CD4-positive, alpha-beta T cell treated with Interleukin-10 for 1 hour (primary cell): ENCODE data around the gene ABHD13.
"Not testable (repeated sequence)": the region's sequence is repeated elsewhere in the genome, so short reads cannot be mapped to it uniquely, and the experiment has no call there.

Experiments used
- DNase-seq: peaks from one replicate; pipeline ENCODE4 v3.0.0-alpha.2; 2020

Gene ABHD13

GRCh38 chr13:108218044-108218974 is at the start of gene ABHD13:
Gene ABHD13 (plus strand): TSS chr13:108218392. CDS start chr13:108229219, 10,827 bp downstream.
- peak; percentile 94 for DNase-seq

- DNase-seq, result no peak
Measured at GRCh38 chr13:108168929-108169328, 49.3 kb upstream of the ABHD13 start.

DNA sequence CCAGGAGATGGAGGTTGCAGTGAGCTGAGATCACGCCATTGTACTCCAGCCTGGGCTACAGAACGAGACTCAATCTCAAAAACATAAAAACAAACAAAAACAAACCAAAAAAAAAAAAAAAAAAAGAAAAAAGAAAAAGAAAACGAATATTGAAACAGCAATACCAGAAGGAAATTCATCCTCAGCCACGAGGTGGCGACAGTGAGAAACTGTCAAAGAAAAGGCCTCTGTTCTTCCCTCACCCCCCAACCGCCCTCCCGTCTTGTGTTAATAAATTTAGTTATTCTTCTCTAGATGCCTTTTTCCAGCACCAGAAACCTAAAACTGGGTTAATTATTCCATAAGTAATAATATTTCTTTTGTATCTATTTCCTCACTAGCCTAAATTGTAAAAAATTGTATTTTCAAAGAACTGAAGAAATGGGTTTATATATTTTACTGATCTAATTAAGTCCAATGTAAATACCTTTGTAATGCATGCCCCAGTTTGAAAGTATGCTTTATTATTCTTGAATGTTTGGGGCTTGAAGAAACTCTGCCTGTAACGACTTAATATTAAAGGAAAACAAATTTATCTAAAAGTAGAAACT is 41.4 kb upstream of the ABHD13 start:
- DNase-seq, result peak; percentile 57

GRCh38 chr13:108178078-108178477 is 40.1 kb upstream of the ABHD13 start:
- no peak for DNase-seq

- no peak for DNase-seq
Measured at GRCh38 chr13:108182652-108183051, 35.5 kb upstream of the ABHD13 start.

GRCh38 chr13:108185223-108185622 is 33.0 kb upstream of the ABHD13 start:
- DNase-seq, result no peak

GRCh38 chr13:108188260-108188659 is 29.9 kb upstream of the ABHD13 start:
- DNase-seq, result no peak

DNA sequence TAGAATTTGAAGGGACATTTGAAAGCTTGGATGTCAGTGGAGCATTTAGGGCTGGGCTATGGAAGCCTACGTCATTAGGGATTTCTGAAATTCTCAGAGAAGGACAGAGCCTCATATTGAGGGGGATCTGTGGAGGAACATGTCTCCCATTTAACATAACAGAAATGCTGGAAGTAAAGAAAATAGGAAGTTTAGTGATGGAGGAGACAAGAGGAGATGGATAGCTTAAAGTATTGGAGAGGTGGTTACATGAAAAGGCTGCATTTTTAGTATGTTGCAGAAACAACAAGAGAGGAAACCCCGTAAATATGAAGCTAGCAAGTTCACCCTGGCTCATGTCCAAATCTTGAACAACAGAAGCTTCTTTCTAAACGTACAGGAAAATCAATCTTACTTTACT is 27.3 kb upstream of the ABHD13 start:
- no peak for DNase-seq

DNA sequence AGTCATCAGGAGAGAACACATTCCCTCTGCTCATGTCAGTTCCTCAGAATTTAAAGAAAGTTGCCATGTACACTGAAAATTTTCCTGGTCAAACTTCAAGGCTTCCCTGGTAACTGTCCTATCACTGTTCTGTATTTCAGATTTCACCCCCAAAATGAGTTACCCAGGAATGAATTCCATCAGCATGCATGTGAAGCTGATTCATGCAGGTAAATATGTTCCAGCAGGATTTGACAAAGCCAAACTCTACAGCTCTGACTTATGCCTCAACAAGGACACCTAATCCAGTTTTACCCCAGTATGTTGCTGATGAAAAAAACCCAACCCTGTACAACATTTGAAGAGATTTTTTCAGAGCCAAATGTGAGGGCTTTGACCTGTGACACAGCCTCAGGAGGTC is 24.4 kb upstream of the ABHD13 start:
- DNase-seq, result no peak

DNA sequence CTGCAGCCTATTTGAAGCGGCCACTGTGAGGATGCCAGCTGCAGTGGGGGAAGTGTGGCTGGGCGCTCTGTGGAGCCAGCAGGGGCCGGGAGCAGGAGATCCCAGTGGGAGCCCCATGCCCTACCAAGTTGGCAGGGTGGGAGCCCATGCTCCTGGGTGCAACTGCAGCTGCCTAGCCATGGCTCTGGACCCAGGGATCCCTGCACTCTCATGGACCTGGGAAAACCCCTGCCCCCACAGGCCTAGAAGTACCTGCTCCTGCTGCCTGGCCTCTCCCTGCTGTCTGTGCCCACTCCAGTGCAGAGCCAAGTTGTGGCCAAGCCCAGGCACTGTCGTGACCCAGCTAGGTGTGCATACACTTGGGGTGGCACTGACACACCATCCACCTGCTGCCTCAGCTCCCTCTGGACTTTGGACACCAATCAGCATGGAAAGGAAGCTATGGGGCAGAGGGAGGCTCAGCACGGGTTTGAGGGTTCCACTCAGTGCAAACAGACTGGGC is 23.7 kb upstream of the ABHD13 start:
- no peak for DNase-seq

DNA sequence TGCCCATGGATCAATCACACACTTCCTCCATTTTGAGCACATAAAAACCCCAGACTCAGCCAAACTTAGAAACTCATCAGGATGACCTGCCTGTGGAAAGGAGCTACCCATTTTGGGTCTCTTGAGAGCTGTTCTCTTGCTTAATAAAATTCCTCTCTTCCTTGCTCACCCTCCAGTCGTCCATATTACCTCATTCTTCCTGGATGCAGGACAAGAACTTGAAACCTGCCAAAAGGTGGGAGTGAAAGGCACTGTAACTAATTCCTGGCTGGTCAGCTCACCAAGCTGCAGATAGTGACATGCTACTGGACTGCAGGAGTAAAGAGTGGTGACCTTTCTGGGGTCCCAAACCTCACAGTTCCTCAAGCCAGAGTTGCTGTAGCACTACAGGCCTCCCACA is 23.0 kb upstream of the ABHD13 start:
- no peak for DNase-seq

DNA sequence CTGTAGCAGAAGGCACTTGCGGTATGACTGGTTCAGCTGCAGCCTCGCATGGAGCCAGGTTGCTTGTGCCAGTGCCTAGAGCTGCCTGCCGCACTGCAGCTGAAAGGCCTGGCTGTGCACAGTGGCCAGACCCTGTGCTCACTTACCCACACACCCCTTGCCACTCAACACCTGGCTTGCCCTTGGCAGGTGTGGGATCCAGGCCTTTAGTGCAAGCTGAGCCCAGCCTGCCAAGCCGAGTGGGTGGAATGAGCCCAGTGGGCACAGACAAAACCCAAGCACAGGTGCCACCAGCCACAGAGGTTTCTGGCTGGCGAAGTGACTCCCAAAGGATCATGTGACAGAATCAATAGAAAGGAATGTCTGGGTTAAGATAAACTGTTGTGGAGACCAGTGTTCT is 22.3 kb upstream of the ABHD13 start:
- DNase-seq, result no peak

DNA sequence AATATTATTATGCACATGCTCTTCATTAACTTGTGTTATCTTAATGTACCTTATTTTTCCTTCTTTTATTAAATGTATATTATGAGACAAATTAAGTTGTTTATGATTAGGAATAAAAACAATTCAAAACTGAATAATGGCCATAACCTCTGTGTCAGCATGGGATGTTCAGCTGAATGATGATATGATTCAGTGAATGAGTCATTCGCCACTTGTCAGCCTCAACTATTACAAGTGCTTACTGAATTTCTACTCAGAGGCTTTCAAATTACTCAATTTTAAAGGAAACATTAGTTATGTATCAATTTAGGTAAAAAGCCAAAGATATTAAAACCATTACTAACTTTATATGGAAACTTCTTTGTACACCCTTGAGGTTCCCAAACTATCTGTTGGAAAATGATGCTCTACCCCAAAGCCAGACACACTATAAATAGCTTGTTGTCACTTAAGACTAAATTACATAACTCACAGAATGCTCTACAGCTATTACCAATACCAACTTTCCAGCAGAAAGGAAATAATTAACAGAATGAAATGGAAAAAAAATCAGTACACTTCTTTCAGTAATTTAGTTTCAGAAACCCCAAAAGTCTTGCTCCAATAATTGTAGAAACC is 17.3 kb upstream of the ABHD13 start:
- no peak for DNase-seq

DNA sequence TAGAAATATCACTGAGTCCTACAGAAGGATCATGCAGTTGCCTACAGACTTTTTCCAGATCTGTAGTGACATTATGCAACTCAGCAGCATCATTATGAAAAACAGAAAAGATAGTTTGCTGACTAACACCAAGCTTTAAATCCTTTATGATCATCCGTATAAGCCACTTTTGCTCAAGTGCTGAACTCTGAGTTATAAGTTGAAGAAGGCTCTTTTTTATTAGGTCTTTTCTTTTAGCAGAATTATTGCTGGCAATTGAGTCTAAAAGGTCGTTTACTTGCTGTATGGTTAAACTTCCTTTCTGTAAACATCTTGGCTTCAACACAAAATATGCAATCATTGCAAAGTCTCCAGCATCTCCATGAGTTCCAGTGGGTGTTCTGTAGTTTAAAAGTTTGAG is 7.6 kb upstream of the ABHD13 start:
- no peak for DNase-seq

- no peak for DNase-seq
Measured at GRCh38 chr13:108212886-108213285, 5.3 kb upstream of the ABHD13 start.

GRCh38 chr13:108213946-108214345 is 4.2 kb upstream of the ABHD13 start:
- DNase-seq, result no peak

GRCh38 chr13:108214441-108215271 is 3.5 kb upstream of the ABHD13 start:
- DNase-seq, result no peak

- DNase-seq, result peak; percentile 94
Measured at GRCh38 chr13:108215436-108215835, 2.8 kb upstream of the ABHD13 start, which contains the start of gene LIG4. Gene LIG4 (minus strand): TSS chr13:108215536. CDS start chr13:108211268, 4,268 bp downstream.

GRCh38 chr13:108217307-108218043 is 717 bp upstream of the ABHD13 start:
- not testable (repeated sequence) for DNase-seq

- DNase-seq, result peak; percentile 28
Measured at GRCh38 chr13:108220041-108220440, 1.8 kb downstream of the ABHD13 start.

GRCh38 chr13:108223687-108224503 is 5.7 kb downstream of the ABHD13 start:
- no peak for DNase-seq
